ENCODE measurements around the gene CEACAM7. TPM values are rescaled to one million over a fixed set of nuclear protein-coding genes. Genes with fewer than 3 reads are reported as not detected.

CEACAM7 gene
- total RNA-seq, 1 experiment from 2014 or later = 0.15 TPM

- Mint-ChIP-seq H3K27ac (no peak overlapping the region), H3K27me3 (ENCODE audit: low read depth) (peaks cover 12% of the 10 kb centered on the region), H3K4me3 (no peak overlapping the region), H3K4me1 (no peaks in the 10 kb centered on the region), H3K36me3 (0 out of 2 replicates have a peak, but pooled peaks cover 3% of the 10 kb centered on the region), H3K9me3 (peaks cover 23% of the 10 kb centered on the region)
- TF ChIP-seq ZNF425 (CRISPR knock-in tag; conservative IDR thresholded peaks at IDR 0.05) (no peak), MLX (CRISPR knock-in tag; IDR thresholded peaks at IDR 0.05) (no peak), ARID4B (CRISPR knock-in tag; IDR thresholded peaks at IDR 0.05; ENCODE audit: borderline replicate concordance) (no peak), HMGA2 (CRISPR knock-in tag; IDR thresholded peaks at IDR 0.05) (no peak), JUN (CRISPR knock-in tag; IDR thresholded peaks at IDR 0.05) (no peak), ATF6 (CRISPR knock-in tag; IDR thresholded peaks at IDR 0.05) (no peak), MAX (CRISPR knock-in tag; IDR thresholded peaks at IDR 0.05) (no peak), FOXK1 (CRISPR knock-in tag; IDR thresholded peaks at IDR 0.05) (no peak), SOX15 (CRISPR knock-in tag; IDR thresholded peaks at IDR 0.05) (no peak), OVOL2 (CRISPR knock-in tag; IDR thresholded peaks at IDR 0.05; ENCODE audit: borderline replicate concordance) (no peak), E2F1 (CRISPR knock-in tag; IDR thresholded peaks at IDR 0.05) (no peak), ETV6 (CRISPR knock-in tag; IDR thresholded peaks at IDR 0.05) (no peak), ZNF263 (CRISPR knock-in tag; IDR thresholded peaks at IDR 0.05; ENCODE audit: low read depth) (no peak), ZBTB43 (CRISPR knock-in tag; IDR thresholded peaks at IDR 0.05) (no peak)
- POLR2A ChIA-PET = no interaction called here
- CTCF ChIA-PET = interaction anchor here (0.9 kb wide), 1 partner anchor 19 kb away, joined by 3 read pairs; no protein-coding TSS in a partner anchor
- no peak for DNase-seq (ENCODE audit: low spot score)
- no peak for ATAC-seq
Observed at GRCh38 chr19:41627966-41628675, 59.9 kb downstream of the CEACAM7 start.
